GM23338 (cell line): Measurements from ENCODE around the gene RHOB. TPM values are rescaled to one million over a fixed set of nuclear protein-coding genes. Genes with fewer than 3 reads are reported as not detected.
A peak's percentile ranks its signal among the peaks of the same experiment; 100 is the strongest.
"Not testable (repeated sequence)": the region's sequence is repeated elsewhere in the genome, so short reads cannot be mapped to it uniquely, and the experiment has no call there.

ENCODE experiments used
- ATAC-seq: fragments of 200-7000 bp; cut with Tn5 transposase; 3 replicates; pipeline ENCODE4 v1.9.1; 2020
- DNase-seq: peaks from one replicate; pipeline ENCODE4 v3.0.0-alpha.2; 2015; ENCODE audit warnings: low spot score
- H2AFZ ChIP-seq: fragments of 200-600 bp; sonication (generic); 2 replicates; pipeline ENCODE4 v1.8.0; 2016; ENCODE audit warnings: antibody characterized with exemption, mild to moderate bottlenecking, moderate library complexity
- H3F3A ChIP-seq: fragments of 200-600 bp; sonication (generic); replicated peaks from 2 replicates; pipeline ENCODE4 v1.8.0; 2017; ENCODE audit warnings: antibody characterized with exemption, mixed run types, low read depth
- H3K27ac ChIP-seq: fragments of 200-600 bp; sonication (generic); 2 replicates; pipeline ENCODE4 v1.6.1; 2016; ENCODE audit warnings: low read depth
- H3K27me3 ChIP-seq: fragments of 200-600 bp; sonication (generic); 2 replicates; pipeline ENCODE4 v1.8.0; 2016; ENCODE audit warnings: mild to moderate bottlenecking, mixed run types, moderate library complexity; ENCODE audit not compliant: insufficient read depth
- H3K36me3 ChIP-seq: fragments of 200-600 bp; sonication (generic); 2 replicates; pipeline ENCODE4 v1.8.0; 2016; ENCODE audit warnings: mild to moderate bottlenecking; ENCODE audit not compliant: insufficient read depth
- H3K4me1 ChIP-seq: fragments of 200-600 bp; sonication (generic); 2 replicates; pipeline ENCODE4 v1.8.0; 2016; ENCODE audit warnings: mild to moderate bottlenecking, moderate library complexity; ENCODE audit not compliant: insufficient read depth
- H3K4me2 ChIP-seq: fragments of 200-600 bp; sonication (generic); 2 replicates; pipeline ENCODE4 v1.7.1; 2017; ENCODE audit warnings: mixed run types
- H3K4me3 ChIP-seq: fragments of 200-600 bp; sonication (generic); 2 replicates; pipeline ENCODE4 v1.6.1; 2016; ENCODE audit warnings: mixed run types
- H3K79me2 ChIP-seq: fragments of 200-600 bp; sonication (generic); replicated peaks from 2 replicates; pipeline ENCODE4 v1.8.0; 2017; ENCODE audit warnings: mild to moderate bottlenecking; ENCODE audit not compliant: insufficient read depth
- H3K9me2 ChIP-seq: fragments of 200-600 bp; sonication (generic); 2 replicates; pipeline ENCODE4 v1.8.0; 2017; ENCODE audit not compliant: insufficient read depth
- H4K20me1 ChIP-seq: fragments of 200-600 bp; sonication (generic); replicated peaks from 2 replicates; pipeline ENCODE4 v1.8.0; 2017; ENCODE audit warnings: mild to moderate bottlenecking; ENCODE audit not compliant: insufficient read depth
- H3K27ac Mint-ChIP-seq: 2 replicates; pipeline ENCODE4 v1.8.0; 2020; ENCODE audit warnings: inconsistent platforms, mild to moderate bottlenecking, moderate library complexity, mixed read lengths
- H3K27me3 Mint-ChIP-seq: 3 replicates; pipeline ENCODE4 v1.8.0; 2022; ENCODE audit warnings: low read depth, mild to moderate bottlenecking, moderate library complexity, mixed read lengths, inconsistent platforms; ENCODE audit not compliant: insufficient read depth, poor library complexity
- H3K36me3 Mint-ChIP-seq: 3 replicates; pipeline ENCODE4 v1.8.0; 2021; ENCODE audit warnings: low read depth, mild to moderate bottlenecking, inconsistent platforms, moderate library complexity, mixed read lengths
- H3K4me1 Mint-ChIP-seq: 3 replicates; pipeline ENCODE4 v1.8.0; 2020; ENCODE audit warnings: mild to moderate bottlenecking, inconsistent platforms, mixed read lengths
- H3K4me3 Mint-ChIP-seq: 3 replicates; pipeline ENCODE4 v1.8.0; 2021; ENCODE audit warnings: moderate library complexity, mild to moderate bottlenecking, inconsistent platforms, mixed read lengths
- H3K9me3 Mint-ChIP-seq: 3 replicates; pipeline ENCODE4 v1.8.0; 2020; ENCODE audit warnings: moderate library complexity, mild to moderate bottlenecking, inconsistent platforms, mixed read lengths
- EZH2phosphoT487 ChIP-seq: fragments of 200-600 bp; sonication (generic); IDR thresholded peaks from one replicate; pipeline ENCODE4 v1.8.1; 2018; ENCODE audit warnings: antibody characterized with exemption; ENCODE audit not compliant: unreplicated experiment
- JUNB ChIP-seq: IDR thresholded peaks from one replicate; pipeline ENCODE4 v1.6.1; 2016; ENCODE audit warnings: antibody characterized with exemption; ENCODE audit not compliant: unreplicated experiment
- POLR2AphosphoS5 ChIP-seq: IDR thresholded peaks from 2 replicates; pipeline ENCODE4 v1.6.1; 2016; ENCODE audit warnings: antibody characterized with exemption, low read depth
- STAT1 ChIP-seq: IDR thresholded peaks from one replicate; pipeline ENCODE4 v1.6.1; 2016; ENCODE audit warnings: antibody characterized with exemption; ENCODE audit not compliant: unreplicated experiment
- ZNF114 ChIP-seq: fragments of 250-450 bp; sonication (Bioruptor Pico); IDR thresholded peaks from 2 replicates; pipeline ENCODE4 v1.5.0; 2020; ENCODE audit warnings: mild to moderate bottlenecking, moderate library complexity
- ZNF331 ChIP-seq: fragments of 250-450 bp; sonication (Bioruptor Pico); IDR thresholded peaks from 2 replicates; pipeline ENCODE4 v1.5.0; 2020; ENCODE audit warnings: low read depth, mild to moderate bottlenecking, moderate library complexity
- ZNF462 ChIP-seq: fragments of 250-450 bp; sonication (Bioruptor Pico); IDR thresholded peaks from 2 replicates; pipeline ENCODE4 v1.5.0; 2020; ENCODE audit warnings: mild to moderate bottlenecking, moderate library complexity
- polyA plus RNA-seq: library from polyadenylated mRNA; unstranded; fragments of >200 nt; fragmentation: Nextera tagmentation; extraction: Ambion mirVana; gene quantifications from 2 replicates; pipeline ENCODE4 v1.2.1, GENCODE V29; 2016
- total RNA-seq: library from RNA; depleted of rRNA; stranded (reverse); fragments of >200 nt; shearing (Covaris generic); gene quantifications from 2 replicates; pipeline ENCODE4 v1.2.3, GENCODE V29; 2014
- TF ChIP-seq, protein P1 (sequence below): IDR thresholded peaks from one replicate; pipeline ENCODE4 v1.6.1; 2018; ENCODE audit warnings: antibody characterized with exemption; ENCODE audit not compliant: unreplicated experiment
- TF ChIP-seq, protein P2 (sequence below), 2 experiments: fragments of 200-600 bp in 1 of 2; sonication (generic) in 1 of 2; conservative IDR thresholded peaks; 2 replicates each; pipeline versions ENCODE4 v1.5.1 to v1.6.1; 2016 to 2017; ENCODE audit warnings: antibody characterized with exemption in 2 of 2, low read depth in 2 of 2, mild to moderate bottlenecking in 2 of 2, moderate library complexity in 1 of 2

The RHOB gene
- total and polyA plus RNA-seq, 2 experiments from 2014 or later, result 6.6 to 26.9 TPM

DNA sequence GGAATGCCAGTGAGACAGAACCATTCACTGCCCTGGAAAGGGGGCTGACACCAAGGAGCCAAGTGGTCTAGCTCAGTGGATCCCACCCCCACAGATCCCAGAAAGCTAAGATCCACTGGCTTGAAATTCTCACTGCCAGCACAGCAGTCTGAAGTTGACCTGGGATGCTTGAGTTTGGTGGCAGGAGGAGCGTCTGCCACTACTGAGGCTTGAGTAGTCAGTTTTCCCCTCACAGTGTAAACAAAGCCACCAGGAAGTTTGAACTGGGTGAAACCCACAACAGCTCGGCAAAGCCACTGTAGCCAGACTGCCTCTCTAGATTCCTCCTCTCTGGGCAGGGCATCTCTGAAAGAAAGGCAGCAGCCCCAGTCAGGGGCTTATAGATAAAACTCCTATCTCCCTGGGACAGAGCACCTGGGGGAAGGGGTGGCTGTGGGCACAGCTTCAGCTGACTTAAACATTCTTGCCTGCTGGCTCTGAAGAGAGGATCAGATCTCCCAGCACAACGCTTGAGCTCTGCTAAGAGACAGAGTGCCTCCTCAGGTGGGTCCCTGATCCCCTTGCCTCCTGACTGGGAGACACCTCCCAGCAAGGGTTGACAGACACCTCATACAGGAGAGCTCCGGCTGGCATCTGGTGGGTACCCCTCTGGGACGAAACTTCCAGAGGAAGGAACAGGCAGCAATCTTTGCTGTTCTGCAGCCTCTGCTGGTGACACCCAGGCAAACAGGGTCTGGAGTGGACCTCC is 12.0 kb downstream of the RHOB start:
- peaks cover 13% of the 10 kb centered on the region for H3K4me1 Mint-ChIP-seq
- H3K27ac Mint-ChIP-seq, result not testable (repeated sequence)

GRCh38 chr2:20465716-20466394 is 19.0 kb downstream of the RHOB start:
- 0 out of 2 replicates have a peak overlapping the region, but pooled peaks have one; percentile 5 for H2AFZ ChIP-seq
- H3K27me3 Mint-ChIP-seq, result peaks cover 9% of the 10 kb centered on the region
- H3K27ac Mint-ChIP-seq, result no peak overlapping the region
- no peaks in the 10 kb centered on the region for H3K79me2 ChIP-seq
- H3K9me3 Mint-ChIP-seq, result no peaks in the 10 kb centered on the region
- no peak for DNase-seq
- H3K4me3 Mint-ChIP-seq, result no peak overlapping the region
- H3K4me1 Mint-ChIP-seq, result peaks cover 4% of the 10 kb centered on the region; the same call in 1 of the 3 replicates
- H3K4me2 ChIP-seq, result no peak overlapping the region
- H4K20me1 ChIP-seq, result no peaks in the 10 kb centered on the region
- no peaks in the 10 kb centered on the region for H3K36me3 Mint-ChIP-seq
- H3K4me1 ChIP-seq, result no peaks in the 10 kb centered on the region
- ATAC-seq, result no peak
- H3K36me3 ChIP-seq, result no peaks in the 10 kb centered on the region
- no peak overlapping the region for H3K4me3 ChIP-seq
- no peaks in the 10 kb centered on the region for H3K9me2 ChIP-seq
- H3K27me3 ChIP-seq, result no peaks in the 10 kb centered on the region
- no peak overlapping the region for H3K27ac ChIP-seq
- no peaks in the 10 kb centered on the region for H3F3A ChIP-seq
- TF ChIP-seq ZNF331, result no peak
- no peak for TF ChIP-seq ZNF114 (CRISPR knock-in tag)
- TF ChIP-seq JUNB, result no peak
- TF ChIP-seq ZNF462 (CRISPR knock-in tag), result no peak
- no peak for TF ChIP-seq STAT1
- TF ChIP-seq, protein P1, sequence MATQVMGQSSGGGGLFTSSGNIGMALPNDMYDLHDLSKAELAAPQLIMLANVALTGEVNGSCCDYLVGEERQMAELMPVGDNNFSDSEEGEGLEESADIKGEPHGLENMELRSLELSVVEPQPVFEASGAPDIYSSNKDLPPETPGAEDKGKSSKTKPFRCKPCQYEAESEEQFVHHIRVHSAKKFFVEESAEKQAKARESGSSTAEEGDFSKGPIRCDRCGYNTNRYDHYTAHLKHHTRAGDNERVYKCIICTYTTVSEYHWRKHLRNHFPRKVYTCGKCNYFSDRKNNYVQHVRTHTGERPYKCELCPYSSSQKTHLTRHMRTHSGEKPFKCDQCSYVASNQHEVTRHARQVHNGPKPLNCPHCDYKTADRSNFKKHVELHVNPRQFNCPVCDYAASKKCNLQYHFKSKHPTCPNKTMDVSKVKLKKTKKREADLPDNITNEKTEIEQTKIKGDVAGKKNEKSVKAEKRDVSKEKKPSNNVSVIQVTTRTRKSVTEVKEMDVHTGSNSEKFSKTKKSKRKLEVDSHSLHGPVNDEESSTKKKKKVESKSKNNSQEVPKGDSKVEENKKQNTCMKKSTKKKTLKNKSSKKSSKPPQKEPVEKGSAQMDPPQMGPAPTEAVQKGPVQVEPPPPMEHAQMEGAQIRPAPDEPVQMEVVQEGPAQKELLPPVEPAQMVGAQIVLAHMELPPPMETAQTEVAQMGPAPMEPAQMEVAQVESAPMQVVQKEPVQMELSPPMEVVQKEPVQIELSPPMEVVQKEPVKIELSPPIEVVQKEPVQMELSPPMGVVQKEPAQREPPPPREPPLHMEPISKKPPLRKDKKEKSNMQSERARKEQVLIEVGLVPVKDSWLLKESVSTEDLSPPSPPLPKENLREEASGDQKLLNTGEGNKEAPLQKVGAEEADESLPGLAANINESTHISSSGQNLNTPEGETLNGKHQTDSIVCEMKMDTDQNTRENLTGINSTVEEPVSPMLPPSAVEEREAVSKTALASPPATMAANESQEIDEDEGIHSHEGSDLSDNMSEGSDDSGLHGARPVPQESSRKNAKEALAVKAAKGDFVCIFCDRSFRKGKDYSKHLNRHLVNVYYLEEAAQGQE, result no peak
- TF ChIP-seq EZH2phosphoT487, result no peak
- no peak for TF ChIP-seq POLR2AphosphoS5
- TF ChIP-seq, protein P2, sequence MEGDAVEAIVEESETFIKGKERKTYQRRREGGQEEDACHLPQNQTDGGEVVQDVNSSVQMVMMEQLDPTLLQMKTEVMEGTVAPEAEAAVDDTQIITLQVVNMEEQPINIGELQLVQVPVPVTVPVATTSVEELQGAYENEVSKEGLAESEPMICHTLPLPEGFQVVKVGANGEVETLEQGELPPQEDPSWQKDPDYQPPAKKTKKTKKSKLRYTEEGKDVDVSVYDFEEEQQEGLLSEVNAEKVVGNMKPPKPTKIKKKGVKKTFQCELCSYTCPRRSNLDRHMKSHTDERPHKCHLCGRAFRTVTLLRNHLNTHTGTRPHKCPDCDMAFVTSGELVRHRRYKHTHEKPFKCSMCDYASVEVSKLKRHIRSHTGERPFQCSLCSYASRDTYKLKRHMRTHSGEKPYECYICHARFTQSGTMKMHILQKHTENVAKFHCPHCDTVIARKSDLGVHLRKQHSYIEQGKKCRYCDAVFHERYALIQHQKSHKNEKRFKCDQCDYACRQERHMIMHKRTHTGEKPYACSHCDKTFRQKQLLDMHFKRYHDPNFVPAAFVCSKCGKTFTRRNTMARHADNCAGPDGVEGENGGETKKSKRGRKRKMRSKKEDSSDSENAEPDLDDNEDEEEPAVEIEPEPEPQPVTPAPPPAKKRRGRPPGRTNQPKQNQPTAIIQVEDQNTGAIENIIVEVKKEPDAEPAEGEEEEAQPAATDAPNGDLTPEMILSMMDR (conservative IDR thresholded peaks at IDR 0.05; ENCODE audit: low read depth in 2 of 2), result no peak

More for the DNA sequence above, 12.0 kb downstream of the RHOB start:
- H3K36me3 ChIP-seq, H3K4me3 Mint-ChIP-seq, H2AFZ ChIP-seq, ATAC-seq, H3K36me3 Mint-ChIP-seq, H3K27ac ChIP-seq, H3K27me3 ChIP-seq, H3K4me3 ChIP-seq, H3K79me2 ChIP-seq, H4K20me1 ChIP-seq, H3K4me2 ChIP-seq, H3K4me1 ChIP-seq, H3K9me2 ChIP-seq, H3K9me3 Mint-ChIP-seq, H3F3A ChIP-seq, DNase-seq: not testable (repeated sequence)
- peaks cover 12% of the 10 kb centered on the region for H3K27me3 Mint-ChIP-seq
